H1 (cell line): Measurements from ENCODE around the gene UVRAG. TPM values are rescaled to one million over a fixed set of nuclear protein-coding genes. Genes with fewer than 3 reads are reported as not detected.

ENCODE experiments used
- CTCF ChIA-PET: fragments of 300-600 bp; sonication (Branson Sonifier 250); formaldehyde crosslinking; loops from one replicate; lab custom pipeline; 2021; ENCODE audit not compliant: partially characterized antibody; lab: Charles Lee
- POLR2A ChIA-PET: fragments of 300-600 bp; sonication (Branson Sonifier 250); formaldehyde crosslinking; loops from one replicate; lab custom pipeline; 2021; ENCODE audit warnings: inconsistent platforms; ENCODE audit not compliant: partially characterized antibody; lab: Charles Lee
- DNase-seq, 2 experiments: peaks; one replicate each; pipeline versions ENCODE4 v3.0.0 to v3.0.0-alpha.2; 2010 to 2022; ENCODE audit warnings: low spot score in 2 of 2, low read depth in 1 of 2, mixed read lengths in 1 of 2
- FAIRE-seq: peaks from 2 replicates; lab custom pipeline; 2011; peaks lifted over from hg19 to GRCh38; lab: Jason Lieb, UNC
- H2AFZ ChIP-seq: 2 replicates; pipeline ENCODE4 v1.8.1; 2012; ENCODE audit warnings: low read length, inconsistent platforms
- H2AK5ac ChIP-seq: 2 replicates; pipeline ENCODE4 v1.6.1; 2013; ENCODE audit warnings: low read depth, low read length
- H2BK120ac ChIP-seq: replicated peaks from 2 replicates; pipeline ENCODE3; 2013; ENCODE audit warnings: low read depth, low read length, inconsistent platforms
- H2BK12ac ChIP-seq: 2 replicates; pipeline ENCODE4 v1.6.1; 2013; ENCODE audit warnings: low read depth, low read length
- H2BK15ac ChIP-seq: 2 replicates; pipeline ENCODE4 v1.6.1; 2013; ENCODE audit warnings: low read length
- H2BK20ac ChIP-seq: 2 replicates; pipeline ENCODE4 v1.6.1; 2013; ENCODE audit warnings: low read length
- H2BK5ac ChIP-seq: 2 replicates; pipeline ENCODE4 v1.6.1; 2013; ENCODE audit warnings: low read depth, low read length
- H3K14ac ChIP-seq: 2 replicates; pipeline ENCODE4 v1.6.1; 2013; ENCODE audit warnings: inconsistent platforms; ENCODE audit not compliant: insufficient read length
- H3K18ac ChIP-seq: 2 replicates; pipeline ENCODE4 v1.6.1; 2013; ENCODE audit warnings: low read length; ENCODE audit errors: extremely low read depth
- H3K23ac ChIP-seq: 2 replicates; pipeline ENCODE4 v1.6.1; 2013; ENCODE audit warnings: inconsistent platforms; ENCODE audit not compliant: insufficient read length
- H3K23me2 ChIP-seq: 2 replicates; pipeline ENCODE4 v1.6.1; 2013; ENCODE audit warnings: low read depth, low read length
- H3K27ac ChIP-seq: 2 replicates; pipeline ENCODE4 v1.6.1; 2011; ENCODE audit warnings: low read depth, low read length, inconsistent platforms
- H3K27me3 ChIP-seq, 4 experiments: replicated peaks in 1 of 4; 1 replicate in 1 of 4; 2 replicates in 3 of 4; pipeline versions ENCODE4 v1.6.1 to v1.8.1; 2011 to 2013; ENCODE audit warnings: low read length in 3 of 4, mild to moderate bottlenecking in 3 of 4, inconsistent platforms in 2 of 4, mixed read lengths in 2 of 4, moderate library complexity in 1 of 4; ENCODE audit not compliant: control insufficient read depth in 3 of 4, insufficient read depth in 3 of 4; ENCODE audit errors: extremely low read depth in 1 of 4
- H3K36me3 ChIP-seq, 4 experiments: 2 replicates each; pipeline versions ENCODE4 v1.6.1 to v1.8.1; 2011 to 2013; ENCODE audit warnings: mild to moderate bottlenecking in 4 of 4, low read length in 3 of 4, moderate library complexity in 2 of 4, control low read depth in 1 of 4, inconsistent platforms in 1 of 4; ENCODE audit not compliant: insufficient read depth in 4 of 4, control insufficient read depth in 2 of 4
- H3K4ac ChIP-seq: replicated peaks from 2 replicates; pipeline ENCODE3; 2013; ENCODE audit warnings: low read length, low read depth, mixed read lengths, inconsistent platforms; ENCODE audit not compliant: insufficient read length
- H3K4me1 ChIP-seq, 4 experiments: replicated peaks in 1 of 4; 1 replicate in 1 of 4; 2 replicates in 3 of 4; pipeline versions ENCODE4 v1.6.1 to v1.8.1; 2011 to 2013; ENCODE audit warnings: low read length in 3 of 4, inconsistent platforms in 2 of 4, mixed read lengths in 1 of 4; ENCODE audit not compliant: insufficient read depth in 4 of 4, control insufficient read depth in 3 of 4
- H3K4me2 ChIP-seq, 2 experiments: 2 replicates each; pipeline versions ENCODE4 v1.6.1 to v1.8.1; 2011 to 2013; ENCODE audit warnings: low read depth in 2 of 2, low read length in 2 of 2, control low read depth in 1 of 2, inconsistent platforms in 1 of 2, mild to moderate bottlenecking in 1 of 2; ENCODE audit not compliant: insufficient read depth in 1 of 2
- H3K4me3 ChIP-seq, 4 experiments: fragments of 200-600, 300-600 bp in 1 of 4; sonication (generic), shearing (Covaris generic), sonication (Bioruptor Twin) in 1 of 4; 2 replicates each; pipeline versions ENCODE4 v1.5.1 to v1.8.1; 2011 to 2016; ENCODE audit warnings: low read length in 4 of 4, low read depth in 3 of 4, control low read depth in 2 of 4, inconsistent platforms in 2 of 4, mild to moderate bottlenecking in 2 of 4, mixed read lengths in 1 of 4, moderate library complexity in 1 of 4; ENCODE audit not compliant: insufficient read depth in 2 of 4; ENCODE audit errors: extremely low read depth in 1 of 4
- H3K56ac ChIP-seq: replicated peaks from 2 replicates; pipeline ENCODE3; 2013; ENCODE audit warnings: low read depth, mild to moderate bottlenecking, mixed read lengths, low read length, inconsistent platforms; ENCODE audit not compliant: insufficient read length
- H3K79me1 ChIP-seq: 2 replicates; pipeline ENCODE4 v1.6.1; 2013; ENCODE audit warnings: low read depth, low read length, control low read depth
- H3K79me2 ChIP-seq, 2 experiments: 2 replicates each; pipeline versions ENCODE4 v1.6.1 to v1.8.1; 2012 to 2013; ENCODE audit warnings: low read length in 2 of 2, mild to moderate bottlenecking in 2 of 2, inconsistent platforms in 1 of 2; ENCODE audit not compliant: insufficient read depth in 2 of 2, control insufficient read depth in 1 of 2
- H3K9ac ChIP-seq, 4 experiments: replicated peaks in 1 of 4; 1 replicate in 1 of 4; 2 replicates in 3 of 4; pipeline versions ENCODE4 v1.6.1 to v1.8.1; 2011 to 2013; ENCODE audit warnings: low read depth in 3 of 4, low read length in 3 of 4, control low read depth in 2 of 4, mild to moderate bottlenecking in 2 of 4, moderate library complexity in 2 of 4, inconsistent platforms in 1 of 4; ENCODE audit errors: extremely low read depth in 1 of 4
- H3K9me3 ChIP-seq, 2 experiments: 2 replicates each; pipeline versions ENCODE4 v1.6.1 to v1.8.1; 2012 to 2013; ENCODE audit warnings: mild to moderate bottlenecking in 2 of 2, moderate library complexity in 2 of 2, control low read depth in 1 of 2, inconsistent platforms in 1 of 2, low read depth in 1 of 2, low read length in 1 of 2, mixed read lengths in 1 of 2; ENCODE audit not compliant: insufficient read depth in 2 of 2
- H4K20me1 ChIP-seq, 2 experiments: replicated peaks in 1 of 2; 2 replicates each; pipeline versions ENCODE3 to v1.8.1; 2011 to 2013; ENCODE audit warnings: inconsistent platforms in 2 of 2, low read length in 2 of 2, mild to moderate bottlenecking in 1 of 2; ENCODE audit not compliant: insufficient read depth in 2 of 2, control insufficient read depth in 1 of 2
- H4K5ac ChIP-seq: 2 replicates; pipeline ENCODE4 v1.6.1; 2013; ENCODE audit warnings: low read length, low read depth, mixed read lengths, inconsistent platforms; ENCODE audit not compliant: insufficient read length
- H4K8ac ChIP-seq: 2 replicates; pipeline ENCODE4 v1.8.0; 2013; ENCODE audit warnings: mild to moderate bottlenecking, moderate library complexity, low read length, inconsistent platforms; ENCODE audit not compliant: insufficient read depth; ENCODE audit errors: extremely low read depth
- H4K91ac ChIP-seq: replicated peaks from 2 replicates; pipeline ENCODE3; 2013; ENCODE audit warnings: low read length, mixed read lengths, inconsistent platforms; ENCODE audit not compliant: insufficient read length
- CBX8 ChIP-seq: fragments of 300-800, 300-1000 bp; sonication (generic); IDR thresholded peaks from 2 replicates; pipeline ENCODE4 v1.7.1; 2016; ENCODE audit warnings: low read depth, low read length, borderline replicate concordance
- RAD21 ChIP-seq, 2 experiments: IDR thresholded peaks in 1 of 2; conservative IDR thresholded peaks in 1 of 2; 2 replicates each; pipeline ENCODE4 v1.6.1; 2011; ENCODE audit warnings: low read depth in 2 of 2, low read length in 2 of 2, improper control_type of control experiment in 1 of 2, inconsistent platforms in 1 of 2, mild to moderate bottlenecking in 1 of 2, moderate library complexity in 1 of 2
- WGBS, 2 experiments: shearing (Covaris generic) in 1 of 2; methylation state at CpG; one replicate each; pipeline versions ENCODE4 v1.1.6 to v1.1.7; 2013 to 2015; ENCODE audit warnings: low lambda C conversion rate in 2 of 2, mixed read lengths in 2 of 2, inconsistent platforms in 1 of 2, low coverage in 1 of 2, missing lambda C conversion rate in 1 of 2; ENCODE audit not compliant: insufficient replicate concordance in 2 of 2, insufficient coverage in 1 of 2, insufficient read length in 1 of 2; ENCODE audit errors: extremely low coverage in 1 of 2, missing lambda C conversion rate in 1 of 2; 5-methylcytosine and 5-hydroxymethylcytosine counted together
- polyA plus RNA-seq, 7 experiments: library from polyadenylated mRNA; depleted of rRNA in 3 of 7; stranded (reverse) in 5 of 7; unstranded in 2 of 7; fragments of >200 nt in 5 of 7; fragments of 200-250 nt in 2 of 7; gene quantifications; 1 replicate in 5 of 7; 2 replicates in 1 of 7; 4 replicates in 1 of 7; pipeline versions ENCODE4 v1.2.1 to v1.2.3, GENCODE V29; 2011 to 2013; ENCODE audit warnings: missing spikeins in 2 of 7, mixed read lengths in 2 of 7
- total RNA-seq: library from RNA; stranded (reverse); fragmentation: NEBNext Ultra II Directional; extraction: Animal tissue kit (Norgen Biotek cat#: 25700); gene quantifications from 2 replicates; pipeline ENCODE4 v1.2.1, GENCODE V29; 2021

The UVRAG gene
- total and polyA plus RNA-seq, 2 of the 8 experiments (the other 6 are each of a cell fraction or from before 2014, with no cell fraction given): 5.5 to 14.7 TPM

- H3K27me3 ChIP-seq: no peaks in the 10 kb centered on the region
- no peak overlapping the region for H3K18ac ChIP-seq
- no peak overlapping the region for H4K91ac ChIP-seq
- H3K4me1 ChIP-seq: no peaks in the 10 kb centered on the region
- WGBS, 2 experiments: 95% methylated on average over 21 of the region's 22 CpGs; no CpG with 5 or more reads in 1 of the 2 experiments
- H3K79me2 ChIP-seq: no peaks in the 10 kb centered on the region
- no peak overlapping the region for H3K27ac ChIP-seq
- no peaks in the 10 kb centered on the region for H3K79me1 ChIP-seq
- TF ChIP-seq RAD21 (IDR thresholded peaks at IDR 0.05 in 1 of 2, conservative IDR thresholded peaks at IDR 0.05 in 1 of 2; ENCODE audit: low read depth in 2 of 2, low read length in 2 of 2) (no peak), CBX8 (no peak)
- no peak overlapping the region for H4K5ac ChIP-seq
- no peak overlapping the region for H2BK12ac ChIP-seq
- no peak overlapping the region for H2BK20ac ChIP-seq
- no peak overlapping the region for H3K4me2 ChIP-seq
- no peak overlapping the region for H3K4ac ChIP-seq
- no peak overlapping the region for H2AFZ ChIP-seq
- no peak overlapping the region for H2BK15ac ChIP-seq
- no peaks in the 10 kb centered on the region for H3K23me2 ChIP-seq
- H3K9ac ChIP-seq: no peak overlapping the region
- no peak overlapping the region for H3K56ac ChIP-seq
- no peaks in the 10 kb centered on the region for H4K20me1 ChIP-seq
- H3K23ac ChIP-seq: no peak overlapping the region
- H3K14ac ChIP-seq: no peak overlapping the region
- no peak overlapping the region for H2BK5ac ChIP-seq
- ChIA-PET POLR2A (no interaction called here), CTCF (interaction anchor here (1.2 to 5.7 kb wide), 3 partner anchors 12 to 243 kb away, joined by 4 to 42 read pairs (median 5); no protein-coding TSS in a partner anchor)
- no peak overlapping the region for H2AK5ac ChIP-seq
- FAIRE-seq: no peak
- H3K4me3 ChIP-seq: no peak overlapping the region
- H2BK120ac ChIP-seq: no peak overlapping the region
- no peaks in the 10 kb centered on the region for H3K9me3 ChIP-seq
- H3K36me3 ChIP-seq: peaks cover 0 to 9% (median 0%) of the 10 kb centered on the region in 4 experiments; a peak in 4 of 8 replicates
- no peak for DNase-seq
- H4K8ac ChIP-seq: no peak overlapping the region
Measured at GRCh38 chr11:76140912-76141574, 326.0 kb downstream of the UVRAG start.
